Endothelial cell of umbilical vein (primary cell): Measurements from ENCODE around the gene THG1L.

ENCODE experiments used
- CTCF ChIP-seq, 2 donors: IDR thresholded peaks; 1 replicate in 1 of 2; 2 replicates in 1 of 2; pipeline ENCODE4 v1.5.1; 2011; ENCODE audit warnings: low read length in 2 of 2, mild to moderate bottlenecking in 2 of 2, moderate library complexity in 2 of 2, control low read depth in 1 of 2, inconsistent platforms in 1 of 2, low read depth in 1 of 2; ENCODE audit not compliant: insufficient read depth in 1 of 2; ENCODE audit errors: extremely low read depth in 1 of 2
- EZH2 ChIP-seq: IDR thresholded peaks from 2 replicates; pipeline ENCODE4 v1.6.1; 2012; ENCODE audit warnings: borderline replicate concordance, low read depth, mild to moderate bottlenecking, moderate library complexity, low read length, inconsistent platforms; ENCODE audit not compliant: severe bottlenecking
- FOS ChIP-seq: IDR thresholded peaks from 2 replicates; pipeline ENCODE4 v1.6.1; 2011; ENCODE audit warnings: mild to moderate bottlenecking, low read length, moderate library complexity, borderline replicate concordance; ENCODE audit not compliant: insufficient read depth
- GATA2 ChIP-seq: IDR thresholded peaks from 2 replicates; pipeline ENCODE4 v1.7.0; 2011; ENCODE audit warnings: low read depth, mild to moderate bottlenecking, moderate library complexity, mixed read lengths, low read length; ENCODE audit not compliant: insufficient read length, insufficient read depth
- JUN ChIP-seq: IDR thresholded peaks from 2 replicates; pipeline ENCODE4 v1.6.1; 2011; ENCODE audit warnings: borderline replicate concordance, low read depth; ENCODE audit not compliant: insufficient read length, insufficient read depth
- MYC ChIP-seq: IDR thresholded peaks from one replicate; pipeline ENCODE4 v1.6.1; 2011; ENCODE audit warnings: mild to moderate bottlenecking, low read depth, low read length
- POLR2A ChIP-seq: IDR thresholded peaks from 2 replicates; pipeline ENCODE4 v1.6.1; 2012; ENCODE audit warnings: low read depth, mild to moderate bottlenecking, control low read depth, low read length
- POLR2AphosphoS5 ChIP-seq: IDR thresholded peaks from 2 replicates; pipeline ENCODE4 v1.6.1; 2012; ENCODE audit warnings: low read depth, mild to moderate bottlenecking, control low read depth, low read length, moderate library complexity; ENCODE audit not compliant: insufficient read depth
- TF ChIP-seq, protein P1 (sequence below): IDR thresholded peaks from 2 replicates; pipeline ENCODE4 v1.6.1; 2011; ENCODE audit not compliant: insufficient read depth, insufficient read length

GRCh38 chr5:157747173-157747740, 16.0 kb downstream of the THG1L start:
- TF ChIP-seq CTCF (IDR thresholded peaks at IDR 0.05; ENCODE audit: extremely low read depth in 1 of 2, insufficient read depth in 1 of 2, low read depth in 1 of 2, low read length in 2 of 2) (no peak), POLR2AphosphoS5 (no peak), POLR2A (no peak), FOS (no peak), EZH2 (no peak), JUN (no peak), GATA2 (no peak), MYC (no peak)
- TF ChIP-seq, protein P1, sequence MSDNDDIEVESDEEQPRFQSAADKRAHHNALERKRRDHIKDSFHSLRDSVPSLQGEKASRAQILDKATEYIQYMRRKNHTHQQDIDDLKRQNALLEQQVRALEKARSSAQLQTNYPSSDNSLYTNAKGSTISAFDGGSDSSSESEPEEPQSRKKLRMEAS: no peak
